ENCODE data around the gene PLSCR1.
"Not testable (repeated sequence)": the region's sequence is repeated elsewhere in the genome, so short reads cannot be mapped to it uniquely, and the experiment has no call there.

- TF ChIP-seq POLR2AphosphoS5 (IDR thresholded peaks at IDR 0.05); POLR2A (IDR thresholded peaks at IDR 0.05; ENCODE audit: low read depth): not testable (repeated sequence)
- TF ChIP-seq, protein P1, sequence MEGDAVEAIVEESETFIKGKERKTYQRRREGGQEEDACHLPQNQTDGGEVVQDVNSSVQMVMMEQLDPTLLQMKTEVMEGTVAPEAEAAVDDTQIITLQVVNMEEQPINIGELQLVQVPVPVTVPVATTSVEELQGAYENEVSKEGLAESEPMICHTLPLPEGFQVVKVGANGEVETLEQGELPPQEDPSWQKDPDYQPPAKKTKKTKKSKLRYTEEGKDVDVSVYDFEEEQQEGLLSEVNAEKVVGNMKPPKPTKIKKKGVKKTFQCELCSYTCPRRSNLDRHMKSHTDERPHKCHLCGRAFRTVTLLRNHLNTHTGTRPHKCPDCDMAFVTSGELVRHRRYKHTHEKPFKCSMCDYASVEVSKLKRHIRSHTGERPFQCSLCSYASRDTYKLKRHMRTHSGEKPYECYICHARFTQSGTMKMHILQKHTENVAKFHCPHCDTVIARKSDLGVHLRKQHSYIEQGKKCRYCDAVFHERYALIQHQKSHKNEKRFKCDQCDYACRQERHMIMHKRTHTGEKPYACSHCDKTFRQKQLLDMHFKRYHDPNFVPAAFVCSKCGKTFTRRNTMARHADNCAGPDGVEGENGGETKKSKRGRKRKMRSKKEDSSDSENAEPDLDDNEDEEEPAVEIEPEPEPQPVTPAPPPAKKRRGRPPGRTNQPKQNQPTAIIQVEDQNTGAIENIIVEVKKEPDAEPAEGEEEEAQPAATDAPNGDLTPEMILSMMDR (IDR thresholded peaks at IDR 0.05), result not testable (repeated sequence)
Observed at GRCh38 chr3:146497145-146497843, 47.1 kb downstream of the PLSCR1 start.
